CD14-positive monocyte (primary cell): ENCODE measurements around the gene FEM1A. TPM values are rescaled to one million over a fixed set of nuclear protein-coding genes. Genes with fewer than 3 reads are reported as not detected.

Experiments
- DNase-seq, 3 donors: peaks; one replicate each; pipeline ENCODE4 v3.0.0-alpha.2; 2011 to 2022
- H2AFZ ChIP-seq: 2 replicates; pipeline ENCODE4 v1.6.0; 2012; ENCODE audit warnings: mild to moderate bottlenecking, low read depth, low read length, inconsistent platforms; ENCODE audit not compliant: insufficient read depth, poor library complexity, severe bottlenecking
- H3K27ac ChIP-seq, 2 donors: 1 replicate in 1 of 2; 2 replicates in 1 of 2; pipeline ENCODE4 v1.5.1; 2012 to 2013; ENCODE audit warnings: low read length in 2 of 2, control low read depth in 1 of 2, inconsistent platforms in 1 of 2, low read depth in 1 of 2, mild to moderate bottlenecking in 1 of 2
- H3K27me3 ChIP-seq, 2 donors: one replicate each; pipeline versions ENCODE4 v1.6.0 to v1.6.1; 2011 to 2013; ENCODE audit warnings: low read length in 2 of 2; ENCODE audit not compliant: control insufficient read depth in 2 of 2, insufficient read depth in 2 of 2
- H3K36me3 ChIP-seq, 2 donors: replicated peaks in 1 of 2; 1 replicate in 1 of 2; 2 replicates in 1 of 2; pipeline versions ENCODE4 v1.5.1 to v1.6.1; 2012 to 2013; ENCODE audit warnings: low read length in 2 of 2, control low read depth in 1 of 2, inconsistent platforms in 1 of 2, mild to moderate bottlenecking in 1 of 2; ENCODE audit not compliant: insufficient read depth in 2 of 2, control insufficient read depth in 1 of 2
- H3K4me1 ChIP-seq, 2 donors: 1 replicate in 1 of 2; 2 replicates in 1 of 2; pipeline versions ENCODE4 v1.5.1 to v1.6.1; 2012 to 2013; ENCODE audit warnings: low read length in 2 of 2, control low read depth in 1 of 2, inconsistent platforms in 1 of 2, mild to moderate bottlenecking in 1 of 2, moderate library complexity in 1 of 2; ENCODE audit not compliant: insufficient read depth in 2 of 2, control insufficient read depth in 1 of 2
- H3K4me2 ChIP-seq: replicated peaks from 2 replicates; pipeline ENCODE3; 2012; ENCODE audit warnings: low read length, moderate library complexity, mild to moderate bottlenecking; ENCODE audit not compliant: poor library complexity, severe bottlenecking; ENCODE audit errors: extremely low read depth
- H3K4me3 ChIP-seq, 3 experiments: fragments of 200-600 bp in 1 of 3; sonication (generic) in 1 of 3; replicated peaks in 1 of 3; 1 replicate in 2 of 3; 2 replicates in 1 of 3; pipeline ENCODE4 v1.5.1; 2011 to 2013; ENCODE audit warnings: low read length in 3 of 3, mild to moderate bottlenecking in 3 of 3, control low read depth in 2 of 3, low read depth in 2 of 3, inconsistent platforms in 1 of 3, moderate library complexity in 1 of 3
- H3K79me2 ChIP-seq: 2 replicates; pipeline ENCODE4 v1.6.0; 2012; ENCODE audit warnings: mild to moderate bottlenecking, control low read depth, inconsistent platforms, low read length, moderate library complexity; ENCODE audit not compliant: insufficient read depth
- H3K9ac ChIP-seq: 2 replicates; pipeline ENCODE4 v1.6.0; 2017; ENCODE audit warnings: low read length, mild to moderate bottlenecking; ENCODE audit not compliant: insufficient read depth, poor library complexity, severe bottlenecking
- H3K9me3 ChIP-seq, 2 donors: replicated peaks in 1 of 2; 1 replicate in 1 of 2; 2 replicates in 1 of 2; pipeline versions ENCODE4 v1.5.1 to v1.6.1; 2012 to 2013; ENCODE audit warnings: low read length in 2 of 2, control low read depth in 1 of 2; ENCODE audit not compliant: control insufficient read depth in 1 of 2, insufficient read depth in 1 of 2
- H4K20me1 ChIP-seq: 2 replicates; pipeline ENCODE4 v1.6.0; 2012; ENCODE audit warnings: mild to moderate bottlenecking, low read length, control low read depth, moderate library complexity; ENCODE audit not compliant: insufficient read depth
- H3K27ac Mint-ChIP-seq, 7 donors: one replicate each; pipeline ENCODE4 v1.8.0; 2020; ENCODE audit warnings: mild to moderate bottlenecking in 7 of 7, mixed read lengths in 7 of 7, moderate library complexity in 6 of 7, inconsistent platforms in 2 of 7
- H3K27me3 Mint-ChIP-seq, 3 donors: one replicate each; pipeline ENCODE4 v1.8.0; 2021 to 2022; ENCODE audit warnings: low read depth in 3 of 3, mild to moderate bottlenecking in 3 of 3, mixed read lengths in 3 of 3, moderate library complexity in 3 of 3, inconsistent platforms in 1 of 3
- H3K36me3 Mint-ChIP-seq, 2 donors: one replicate each; pipeline ENCODE4 v1.8.0; 2020; ENCODE audit warnings: mixed read lengths in 2 of 2, inconsistent platforms in 1 of 2, mild to moderate bottlenecking in 1 of 2
- H3K4me1 Mint-ChIP-seq: one replicate; pipeline ENCODE4 v1.8.0; 2020; ENCODE audit warnings: mild to moderate bottlenecking, mixed read lengths
- H3K4me3 Mint-ChIP-seq, 2 donors: one replicate each; pipeline ENCODE4 v1.8.0; 2020; ENCODE audit warnings: mild to moderate bottlenecking in 2 of 2, mixed read lengths in 2 of 2, moderate library complexity in 1 of 2
- H3K9me3 Mint-ChIP-seq, 7 donors: one replicate each; pipeline ENCODE4 v1.8.0; 2020 to 2022; ENCODE audit warnings: mixed read lengths in 7 of 7, mild to moderate bottlenecking in 6 of 7, moderate library complexity in 6 of 7, inconsistent platforms in 2 of 7
- WGBS: methylation state at CpG from one replicate; pipeline ENCODE4 v1.1.5; 2013; ENCODE audit warnings: missing lambda C conversion rate; ENCODE audit not compliant: insufficient coverage; 5-methylcytosine and 5-hydroxymethylcytosine counted together
- intact Hi-C, 2 donors: fragments of 100-400 bp; cut with micrococcal nuclease; formaldehyde crosslinking; loops; one replicate each; pipeline versions ENCODE4 v1.15.0 to v1.15.1; 2023
- polyA plus RNA-seq, 3 donors: library from polyadenylated mRNA; depleted of rRNA in 1 of 3; unstranded in 2 of 3; stranded (reverse) in 1 of 3; fragments of 300-500 nt in 2 of 3; fragments of >200 nt in 1 of 3; fragmentation: Illumina TruSeq in 2 of 3; gene quantifications; 1 replicate in 2 of 3; 2 replicates in 1 of 3; pipeline ENCODE4 v1.2.3, GENCODE V29; 2012 to 2021
- TF ChIP-seq, protein P1 (sequence below): fragments of 200-600 bp; IDR thresholded peaks from one replicate; pipeline ENCODE4 v1.8.0; 2022; ENCODE audit warnings: antibody characterized with exemption, mild to moderate bottlenecking

Gene FEM1A
- polyA plus RNA-seq, 3 donors = 2.1 to 4.2 (median 2.4) TPM

GRCh38 chr19:4773047-4773640 lies 18.4 kb upstream of the FEM1A start:
- Histone ChIP-seq H3K4me2 (no peak overlapping the region), H3K9ac (no peak overlapping the region), H3K27ac (no peak overlapping the region), H2AFZ (no peak overlapping the region), H3K36me3 (no peaks in the 10 kb centered on the region), H3K9me3 (peaks cover 0 to 4% of the 10 kb centered on the region in 2 donors), H4K20me1 (no peaks in the 10 kb centered on the region), H3K79me2 (no peaks in the 10 kb centered on the region), H3K4me3 (no peak overlapping the region), H3K4me1 (no peaks in the 10 kb centered on the region), H3K27me3 (peaks cover 0 to 3% of the 10 kb centered on the region in 2 donors)
- no peaks in the 10 kb centered on the region for H3K4me1 Mint-ChIP-seq
- no peak overlapping the region for H3K4me3 Mint-ChIP-seq
- peaks cover 8 to 23% (median 23%) of the 10 kb centered on the region in 3 donors for H3K27me3 Mint-ChIP-seq
- intact Hi-C loops = no loop called here
- TF ChIP-seq, protein P1, sequence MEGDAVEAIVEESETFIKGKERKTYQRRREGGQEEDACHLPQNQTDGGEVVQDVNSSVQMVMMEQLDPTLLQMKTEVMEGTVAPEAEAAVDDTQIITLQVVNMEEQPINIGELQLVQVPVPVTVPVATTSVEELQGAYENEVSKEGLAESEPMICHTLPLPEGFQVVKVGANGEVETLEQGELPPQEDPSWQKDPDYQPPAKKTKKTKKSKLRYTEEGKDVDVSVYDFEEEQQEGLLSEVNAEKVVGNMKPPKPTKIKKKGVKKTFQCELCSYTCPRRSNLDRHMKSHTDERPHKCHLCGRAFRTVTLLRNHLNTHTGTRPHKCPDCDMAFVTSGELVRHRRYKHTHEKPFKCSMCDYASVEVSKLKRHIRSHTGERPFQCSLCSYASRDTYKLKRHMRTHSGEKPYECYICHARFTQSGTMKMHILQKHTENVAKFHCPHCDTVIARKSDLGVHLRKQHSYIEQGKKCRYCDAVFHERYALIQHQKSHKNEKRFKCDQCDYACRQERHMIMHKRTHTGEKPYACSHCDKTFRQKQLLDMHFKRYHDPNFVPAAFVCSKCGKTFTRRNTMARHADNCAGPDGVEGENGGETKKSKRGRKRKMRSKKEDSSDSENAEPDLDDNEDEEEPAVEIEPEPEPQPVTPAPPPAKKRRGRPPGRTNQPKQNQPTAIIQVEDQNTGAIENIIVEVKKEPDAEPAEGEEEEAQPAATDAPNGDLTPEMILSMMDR = no peak
- H3K27ac Mint-ChIP-seq = no peak overlapping the region
- DNase-seq = no peak
- peaks cover 3 to 14% (median 5%) of the 10 kb centered on the region in 7 donors for H3K9me3 Mint-ChIP-seq
- no peaks in the 10 kb centered on the region for H3K36me3 Mint-ChIP-seq
- WGBS = 64% methylated on average over 6 of the region's 9 CpGs

DNA sequence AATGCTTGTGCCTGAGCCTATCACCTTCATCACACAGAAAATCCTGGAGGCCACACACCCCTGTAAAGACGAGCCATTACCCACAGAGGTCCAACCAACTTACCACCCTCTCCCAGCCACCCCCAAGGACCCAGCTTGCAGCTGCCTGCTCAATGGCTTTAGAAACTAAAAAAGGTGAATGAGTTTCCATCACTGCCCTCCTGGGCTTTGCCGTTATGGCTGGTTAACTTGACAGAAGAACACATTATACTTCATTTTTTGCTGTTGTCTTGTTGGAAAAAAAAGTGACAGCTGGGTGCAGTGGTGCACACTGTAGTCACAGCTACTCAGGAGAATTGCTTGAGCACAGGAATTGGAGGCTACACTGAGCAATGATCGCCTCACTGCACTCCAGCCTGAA lies 17.4 kb upstream of the FEM1A start:
- TF ChIP-seq, protein P1 = no peak

More for the DNA sequence above, 17.4 kb upstream of the FEM1A start:
- Mint-ChIP-seq H3K4me3 (no peak overlapping the region), H3K9me3 (peaks cover 2 to 13% (median 5%) of the 10 kb centered on the region in 7 donors), H3K4me1 (no peaks in the 10 kb centered on the region), H3K27ac (no peak overlapping the region), H3K36me3 (no peaks in the 10 kb centered on the region), H3K27me3 (peaks cover 12 to 24% (median 19%) of the 10 kb centered on the region in 3 donors)
- H3K9me3 ChIP-seq = peaks cover 0 to 4% of the 10 kb centered on the region in 2 donors
- no peaks in the 10 kb centered on the region for H4K20me1 ChIP-seq
- no peak overlapping the region for H3K27ac ChIP-seq
- intact Hi-C loops = no loop called here
- no peak overlapping the region for H2AFZ ChIP-seq
- H3K4me2 ChIP-seq = no peak overlapping the region
- no peaks in the 10 kb centered on the region for H3K27me3 ChIP-seq
- 58% methylated on average over 2 of the region's 3 CpGs for WGBS
- no peaks in the 10 kb centered on the region for H3K36me3 ChIP-seq
- no peak overlapping the region for H3K4me3 ChIP-seq
- H3K79me2 ChIP-seq = no peaks in the 10 kb centered on the region
- no peak for DNase-seq
- no peaks in the 10 kb centered on the region for H3K4me1 ChIP-seq
- H3K9ac ChIP-seq = no peak overlapping the region
